BJ (cell line): ENCODE data around the gene SORBS2. TPM values are rescaled to one million over a fixed set of nuclear protein-coding genes. Genes with fewer than 3 reads are reported as not detected.

Experiments used
- CTCF ChIA-PET: fragments of 350-600 bp; formaldehyde crosslinking; extraction: SDS; loops from one replicate; lab custom pipeline; 2021; ENCODE audit warnings: antibody characterized with exemption, inconsistent platforms; lab: Yijun Ruan, JAX
- POLR2A ChIA-PET: fragments of 300-600 bp; sonication (Branson Sonifier 250); formaldehyde crosslinking; extraction: SDS; loops from one replicate; lab custom pipeline; 2021; ENCODE audit warnings: antibody characterized with exemption; lab: Charles Lee
- DNase-seq: peaks from one replicate; pipeline ENCODE4 v3.0.0-alpha.2; 2011; ENCODE audit warnings: low read depth
- H3K27me3 ChIP-seq: 2 replicates; pipeline ENCODE4 v1.6.0; 2011; ENCODE audit warnings: low read length; ENCODE audit not compliant: control insufficient read depth, insufficient read depth
- H3K36me3 ChIP-seq: 2 replicates; pipeline ENCODE4 v1.5.1; 2011; ENCODE audit warnings: low read length; ENCODE audit not compliant: control insufficient read depth, insufficient read depth
- H3K4me3 ChIP-seq: 2 replicates; pipeline ENCODE4 v1.5.1; 2011; ENCODE audit warnings: low read depth, mild to moderate bottlenecking, control low read depth, low read length
- polyA plus RNA-seq: library from polyadenylated mRNA; depleted of rRNA; stranded (reverse); fragments of >200 nt; gene quantifications from 2 replicates; pipeline ENCODE4 v1.2.3, GENCODE V29; 2011
- TF ChIP-seq, protein P1 (sequence below): IDR thresholded peaks from 2 replicates; pipeline ENCODE4 v1.5.1; 2011; ENCODE audit warnings: low read depth, mild to moderate bottlenecking, control low read depth, inconsistent platforms, low read length, moderate library complexity; ENCODE audit not compliant: insufficient read depth

The SORBS2 gene
- polyA plus RNA-seq, 1 experiment = 9.1 TPM

DNA sequence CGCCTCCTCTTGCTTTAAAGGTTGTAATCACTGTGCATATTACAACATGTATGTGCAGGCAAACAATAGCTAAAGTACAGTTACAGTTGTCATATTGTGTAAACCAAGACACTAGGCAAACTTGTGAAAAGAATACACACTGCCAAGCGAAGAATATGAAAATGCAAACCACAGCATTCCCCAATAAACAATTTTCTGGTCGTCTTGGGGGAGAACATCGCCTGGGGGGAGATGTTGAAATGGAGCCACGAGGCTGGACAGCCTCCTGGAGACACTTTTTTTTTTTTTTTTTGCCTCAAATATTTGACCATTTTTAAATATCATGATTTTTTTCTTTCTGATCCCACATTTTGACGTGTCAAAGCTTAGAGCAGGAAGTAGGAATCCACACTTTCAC is 225.0 kb downstream of the SORBS2 start:
- no peak for DNase-seq

DNA sequence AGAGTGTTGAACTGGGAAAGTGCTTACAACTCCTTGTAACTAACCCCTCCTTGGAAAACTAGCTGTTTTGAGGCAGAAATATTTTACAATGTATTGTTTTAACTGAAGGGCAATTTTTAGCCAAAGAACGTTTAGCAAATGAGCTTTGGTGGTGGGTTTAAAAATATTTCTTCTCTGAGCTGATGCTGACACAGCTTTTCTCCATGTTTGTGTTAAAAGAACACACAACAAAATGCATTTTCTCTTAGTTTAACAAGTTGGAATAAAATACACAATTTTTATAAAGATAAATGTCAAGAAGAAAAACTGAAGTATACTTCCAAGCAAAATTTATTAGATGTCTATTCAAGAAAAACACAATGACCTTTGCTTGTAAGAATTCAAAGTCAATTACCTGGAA is 226.8 kb downstream of the SORBS2 start:
- H3K27me3 ChIP-seq = peaks cover 4% of the 10 kb centered on the region; the same call in 1 of the 2 replicates
- ChIA-PET CTCF (interaction anchor here (0.9 to 1.6 kb wide), 2 partner anchors 9 to 13 kb away, joined by 4 to 6 read pairs; no protein-coding TSS in a partner anchor), POLR2A (no interaction called here)
- H3K36me3 ChIP-seq = no peaks in the 10 kb centered on the region
- no peak for DNase-seq
- H3K4me3 ChIP-seq = no peak overlapping the region
- TF ChIP-seq, protein P1, sequence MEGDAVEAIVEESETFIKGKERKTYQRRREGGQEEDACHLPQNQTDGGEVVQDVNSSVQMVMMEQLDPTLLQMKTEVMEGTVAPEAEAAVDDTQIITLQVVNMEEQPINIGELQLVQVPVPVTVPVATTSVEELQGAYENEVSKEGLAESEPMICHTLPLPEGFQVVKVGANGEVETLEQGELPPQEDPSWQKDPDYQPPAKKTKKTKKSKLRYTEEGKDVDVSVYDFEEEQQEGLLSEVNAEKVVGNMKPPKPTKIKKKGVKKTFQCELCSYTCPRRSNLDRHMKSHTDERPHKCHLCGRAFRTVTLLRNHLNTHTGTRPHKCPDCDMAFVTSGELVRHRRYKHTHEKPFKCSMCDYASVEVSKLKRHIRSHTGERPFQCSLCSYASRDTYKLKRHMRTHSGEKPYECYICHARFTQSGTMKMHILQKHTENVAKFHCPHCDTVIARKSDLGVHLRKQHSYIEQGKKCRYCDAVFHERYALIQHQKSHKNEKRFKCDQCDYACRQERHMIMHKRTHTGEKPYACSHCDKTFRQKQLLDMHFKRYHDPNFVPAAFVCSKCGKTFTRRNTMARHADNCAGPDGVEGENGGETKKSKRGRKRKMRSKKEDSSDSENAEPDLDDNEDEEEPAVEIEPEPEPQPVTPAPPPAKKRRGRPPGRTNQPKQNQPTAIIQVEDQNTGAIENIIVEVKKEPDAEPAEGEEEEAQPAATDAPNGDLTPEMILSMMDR = no peak

More for the DNA sequence above, 225.0 kb downstream of the SORBS2 start:
- ChIA-PET POLR2A (no interaction called here), CTCF (interaction anchor here (0.9 to 1.2 kb wide), 2 partner anchors 8 to 10 kb away, joined by 3 read pairs; no protein-coding TSS in a partner anchor)
- no peaks in the 10 kb centered on the region for H3K36me3 ChIP-seq
- H3K27me3 ChIP-seq = peaks cover 4% of the 10 kb centered on the region; the same call in 1 of the 2 replicates
- TF ChIP-seq, protein P1 = no peak
- H3K4me3 ChIP-seq = no peak overlapping the region

DNA sequence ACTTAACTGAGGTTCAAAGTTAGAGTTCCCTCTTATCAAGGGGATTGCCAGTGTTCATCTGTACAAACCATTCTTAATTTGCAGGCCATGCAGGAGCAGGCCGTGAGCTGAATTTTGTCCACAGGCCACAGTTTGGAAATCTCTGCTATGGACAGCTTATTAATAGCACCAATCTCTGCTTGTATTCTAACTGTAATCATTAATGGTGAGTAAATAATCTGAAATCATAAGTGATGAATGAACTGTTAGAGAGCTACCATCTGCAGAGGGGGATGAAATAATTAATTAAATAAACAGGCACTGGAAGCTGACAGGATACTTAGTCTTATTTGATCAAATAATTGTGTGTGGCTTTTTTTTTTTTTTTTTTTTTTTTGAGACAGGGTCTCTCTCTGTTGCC is 228.2 kb downstream of the SORBS2 start:
- H3K4me3 ChIP-seq = no peak overlapping the region
- peaks cover 4% of the 10 kb centered on the region; the same call in 1 of the 2 replicates for H3K27me3 ChIP-seq
- DNase-seq = no peak
- TF ChIP-seq, protein P1 = no peak
- ChIA-PET CTCF (interaction anchor here (1.3 to 2.4 kb wide), 2 partner anchors 8 to 14 kb away, joined by 4 to 11 read pairs; no protein-coding TSS in a partner anchor), POLR2A (no interaction called here)
- no peaks in the 10 kb centered on the region for H3K36me3 ChIP-seq

DNA sequence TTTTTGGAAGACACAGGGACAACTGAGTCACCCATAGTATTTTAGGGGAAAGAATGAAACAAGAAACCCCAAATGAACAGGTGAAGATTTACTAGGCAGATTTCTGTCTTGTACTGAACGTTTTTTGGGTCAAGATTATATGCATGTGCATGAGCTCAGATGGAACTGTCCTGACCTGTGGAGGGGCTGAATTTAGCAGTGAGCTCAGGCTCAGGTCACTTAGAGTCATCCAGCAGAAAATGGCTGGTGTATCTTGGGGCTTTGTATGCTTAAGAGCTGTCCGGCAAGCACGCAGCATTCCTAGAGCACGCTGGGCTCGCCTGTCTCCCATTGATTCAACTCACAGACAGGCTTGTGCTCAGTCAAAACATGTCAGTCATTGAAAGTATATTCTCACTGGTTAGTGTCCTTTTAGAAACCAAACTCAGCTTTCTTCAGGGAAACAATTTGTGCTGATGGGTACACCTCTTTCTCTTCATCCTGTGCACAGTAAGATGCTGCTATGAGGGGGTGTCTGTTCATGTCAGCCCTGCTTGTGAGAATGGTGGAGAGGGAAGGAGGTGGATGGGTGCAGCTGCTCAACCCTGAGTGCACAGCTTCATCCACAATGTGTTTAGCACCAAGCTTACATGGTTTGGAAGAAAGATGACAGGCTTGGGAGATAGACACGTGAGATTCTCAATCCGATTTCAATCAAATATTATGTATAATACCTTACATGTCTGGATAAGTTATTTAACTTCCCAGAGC is 229.2 kb downstream of the SORBS2 start:
- no peak for DNase-seq
- peaks cover 4% of the 10 kb centered on the region; the same call in 1 of the 2 replicates for H3K27me3 ChIP-seq
- no peaks in the 10 kb centered on the region for H3K36me3 ChIP-seq
- ChIA-PET CTCF (interaction anchor here (0.9 to 2.4 kb wide), 4 partner anchors 9 to 75 kb away, joined by 3 to 11 read pairs (median 4); no protein-coding TSS in a partner anchor), POLR2A (no interaction called here)
- H3K4me3 ChIP-seq = no peak overlapping the region
- TF ChIP-seq, protein P1 = no peak

DNA sequence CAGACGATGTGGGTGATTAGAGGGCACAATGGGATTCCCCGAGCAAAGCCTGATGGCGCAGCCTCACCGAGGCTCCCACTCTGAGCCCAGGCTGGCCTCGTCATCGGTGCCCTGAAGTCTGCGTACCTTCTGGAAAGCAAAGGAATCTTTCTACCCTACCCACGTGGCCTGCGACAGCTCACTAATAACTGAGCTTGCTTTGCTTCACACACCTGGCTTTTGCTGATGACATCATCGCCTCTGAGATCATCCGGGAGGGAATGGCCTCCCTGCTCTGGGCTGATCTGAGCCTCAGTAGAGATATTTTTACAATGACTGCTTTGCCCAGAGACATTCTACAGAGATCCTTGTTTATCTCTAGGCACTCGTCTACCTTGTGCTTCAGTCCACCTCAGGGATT is 231.3 kb downstream of the SORBS2 start:
- POLR2A ChIA-PET = no interaction called here
- CTCF ChIA-PET = no interaction called here
- DNase-seq = no peak
- Histone ChIP-seq H3K27me3 (no peaks in the 10 kb centered on the region), H3K4me3 (no peak overlapping the region), H3K36me3 (no peaks in the 10 kb centered on the region)
- TF ChIP-seq, protein P1 = no peak
